ENCODE data around the gene F10. TPM values are rescaled to one million over a fixed set of nuclear protein-coding genes. Genes with fewer than 3 reads are reported as not detected.
"Not testable (repeated sequence)": the region's sequence is repeated elsewhere in the genome, so short reads cannot be mapped to it uniquely, and the experiment has no call there.

Gene F10
- polyA plus RNA-seq, 1 donor, result 17.2 TPM

DNA sequence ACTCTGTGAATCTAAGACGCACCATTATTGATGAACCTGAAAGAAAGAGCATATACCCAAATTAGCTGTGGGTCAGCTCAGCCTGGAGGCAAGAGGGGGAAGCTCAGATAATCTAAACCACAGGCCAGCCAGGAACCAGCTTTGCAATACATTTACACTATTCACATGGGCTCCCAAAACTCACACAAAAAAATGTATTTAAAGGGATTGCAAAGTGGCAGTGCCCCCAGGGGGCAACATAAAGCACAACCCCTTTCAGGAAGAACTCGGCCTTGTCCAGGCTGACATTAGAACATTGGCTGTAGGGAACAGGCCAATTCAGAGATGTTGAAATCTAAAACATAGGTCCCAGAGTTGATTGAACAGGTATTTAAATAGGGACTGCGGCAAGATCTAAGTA is 32.6 kb downstream of the F10 start:
- no peak for DNase-seq

DNA sequence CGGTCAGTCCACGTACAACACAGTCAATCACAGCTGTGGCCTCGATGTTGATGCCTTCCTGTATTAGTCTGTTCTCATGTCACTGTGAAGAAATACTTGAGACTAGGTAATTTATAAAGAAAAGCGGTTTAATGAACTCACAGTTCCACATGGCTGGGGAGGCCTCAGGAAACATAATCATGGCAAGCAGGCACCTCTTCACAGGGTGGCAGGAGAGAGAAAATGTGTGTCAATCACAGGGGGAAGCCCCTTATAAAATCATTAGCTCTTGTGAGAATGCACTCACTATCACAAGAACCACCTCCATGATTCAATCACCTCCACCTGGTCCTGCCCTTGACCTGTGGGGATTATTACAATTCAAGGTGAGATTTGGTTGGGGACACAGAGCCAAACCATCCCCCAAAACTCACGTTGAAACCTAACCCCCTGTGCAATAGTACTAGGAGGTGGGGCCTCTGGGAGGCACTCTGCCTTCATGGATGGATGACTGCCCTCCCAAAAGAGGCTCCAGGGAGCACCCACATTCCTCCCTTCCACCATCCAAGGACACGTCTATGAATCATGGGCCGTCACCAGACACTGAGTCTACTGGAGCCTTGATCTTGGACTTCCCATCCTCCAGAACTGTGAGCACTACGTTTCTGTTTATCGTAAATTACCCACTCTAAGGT is 33.5 kb downstream of the F10 start:
- DNase-seq, result no peak

DNA sequence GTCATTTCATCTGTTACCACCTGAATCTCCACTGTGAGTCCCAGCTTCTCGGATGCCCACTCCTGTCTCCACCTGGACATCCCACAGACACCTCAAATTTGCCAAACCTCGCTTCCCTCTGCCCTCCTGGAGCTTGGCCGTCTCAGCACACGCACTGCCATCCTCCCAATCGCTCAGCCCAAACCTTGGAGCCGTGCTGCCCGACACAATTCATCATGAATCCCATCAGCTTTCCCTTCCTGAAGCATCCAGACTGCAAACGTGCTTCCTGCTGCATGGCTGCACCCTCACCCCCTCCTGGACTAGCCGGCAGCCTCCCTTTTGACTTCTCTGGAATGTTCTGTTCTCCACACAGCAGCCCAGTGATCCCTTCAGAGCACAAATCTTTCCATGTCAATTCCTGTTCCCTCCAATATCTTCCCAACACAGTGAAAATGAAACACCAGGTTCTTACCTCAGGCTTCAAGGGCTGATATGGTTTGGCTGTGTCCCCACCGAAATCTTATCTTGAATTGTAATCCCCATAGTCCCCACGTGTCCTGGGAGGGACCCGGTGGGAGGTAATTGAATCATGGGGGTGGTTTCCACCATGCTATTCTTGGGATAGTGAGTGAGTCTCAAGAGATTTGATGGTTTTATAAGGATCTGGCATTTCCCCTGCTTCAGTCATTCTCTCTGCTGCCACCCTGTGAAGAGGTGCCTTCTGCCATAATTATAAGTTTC is 34.8 kb downstream of the F10 start:
- DNase-seq, result no peak

DNA sequence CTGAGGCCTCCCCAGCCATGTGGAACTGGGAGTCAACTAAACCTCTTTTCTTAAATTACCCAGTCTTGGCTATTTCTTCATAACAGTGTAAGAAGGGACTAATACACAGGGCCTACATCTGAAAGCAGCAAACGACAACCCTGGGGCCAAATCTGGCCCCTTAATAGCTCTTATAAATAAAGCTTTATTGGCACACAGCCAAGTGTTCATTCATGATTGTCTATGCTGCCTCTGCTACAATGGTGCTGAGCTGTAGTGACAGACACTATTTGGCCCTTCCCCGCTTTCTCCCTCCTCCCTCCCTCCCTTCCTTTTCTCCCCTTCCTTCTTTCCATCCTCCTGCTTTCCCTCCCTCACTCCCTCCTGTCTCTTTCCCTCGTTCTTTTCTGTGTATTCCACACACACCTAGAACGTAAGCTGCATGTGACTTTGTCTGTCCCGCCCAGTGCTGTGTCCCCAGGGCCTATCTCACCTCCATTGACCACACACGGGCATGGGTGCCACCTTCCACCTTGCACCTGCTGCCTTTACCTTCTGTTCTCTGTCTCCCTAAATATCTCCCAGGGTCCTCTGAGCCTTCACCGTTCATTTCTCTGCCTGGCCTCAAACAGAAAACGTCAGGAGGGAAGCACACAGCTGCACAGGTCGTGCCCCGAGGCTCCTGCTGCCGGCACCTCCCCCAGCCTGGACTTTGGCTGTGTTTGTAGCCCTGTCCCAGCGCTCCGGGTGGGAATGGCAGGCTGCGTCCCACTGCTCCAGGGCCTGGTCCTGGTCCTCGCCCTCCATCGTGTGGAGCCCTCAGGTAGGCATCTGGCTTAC is 35.5 kb downstream of the F10 start, which contains the start of gene PROZ:
PROZ (plus strand) TSS at position 720 of the 819 bp plus-strand sequence; CDS start at position 733, 13 bp downstream.
- DNase-seq, result no peak

DNA sequence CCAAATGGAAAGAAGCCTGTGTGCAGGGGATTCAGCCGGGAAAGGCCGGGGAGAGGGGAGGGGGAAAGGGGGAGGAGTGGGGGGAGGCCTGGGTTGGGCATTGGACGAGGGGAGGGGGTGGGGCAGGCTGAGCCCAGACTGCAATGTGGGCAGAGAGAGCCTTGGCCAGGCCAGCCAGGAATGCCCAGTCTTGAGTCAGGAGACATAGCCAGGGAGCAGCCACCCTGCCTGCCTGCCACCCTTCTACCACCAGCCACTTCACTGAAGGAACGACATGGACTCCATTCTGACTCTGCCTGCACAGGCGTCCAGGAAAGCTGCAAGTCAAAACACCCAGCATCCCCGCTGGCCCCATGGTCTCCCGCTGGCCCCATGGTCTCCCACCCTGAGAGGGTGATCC is 36.3 kb downstream of the F10 start:
- DNase-seq, result no peak

DNA sequence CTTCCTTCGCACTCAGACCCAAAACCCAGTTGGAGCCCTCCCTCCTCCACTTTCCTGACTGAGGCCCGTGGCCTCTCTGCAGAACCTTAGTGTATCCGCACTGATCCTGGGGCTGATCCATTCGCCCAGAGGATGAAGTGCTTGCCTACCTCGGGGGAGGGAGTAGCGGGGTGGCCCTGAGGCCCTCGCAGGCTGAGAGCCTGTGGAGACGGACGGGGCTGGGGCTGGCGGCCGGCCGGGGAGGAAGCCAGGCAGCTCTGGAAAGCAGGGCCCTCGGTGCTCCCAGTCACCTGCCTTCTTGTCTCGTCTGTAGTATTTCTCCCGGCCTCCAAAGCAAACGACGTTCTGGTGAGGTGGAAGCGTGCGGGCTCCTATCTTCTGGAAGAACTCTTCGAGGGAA is 37.1 kb downstream of the F10 start:
- DNase-seq, result no peak

DNA sequence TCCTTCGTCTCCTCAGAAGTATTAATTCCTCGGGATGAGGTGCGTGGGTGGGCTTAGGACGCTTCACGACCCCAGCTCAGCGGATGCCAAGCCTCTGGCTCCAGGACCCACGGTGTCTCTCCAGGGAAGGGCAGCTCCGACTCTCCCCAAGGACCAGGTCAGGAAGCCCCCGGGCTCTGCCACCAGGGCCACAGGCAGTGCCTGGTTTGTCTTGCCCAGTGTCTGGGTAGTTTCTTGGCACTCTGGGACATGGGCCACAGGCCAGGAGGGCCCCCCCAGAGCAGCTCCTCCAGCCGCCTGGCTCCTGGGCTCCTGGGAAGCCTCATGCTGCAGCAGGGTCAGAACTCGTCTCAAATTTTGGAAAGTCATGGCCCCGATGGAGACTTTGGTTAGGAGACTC is 38.4 kb downstream of the F10 start:
- no peak for DNase-seq

DNA sequence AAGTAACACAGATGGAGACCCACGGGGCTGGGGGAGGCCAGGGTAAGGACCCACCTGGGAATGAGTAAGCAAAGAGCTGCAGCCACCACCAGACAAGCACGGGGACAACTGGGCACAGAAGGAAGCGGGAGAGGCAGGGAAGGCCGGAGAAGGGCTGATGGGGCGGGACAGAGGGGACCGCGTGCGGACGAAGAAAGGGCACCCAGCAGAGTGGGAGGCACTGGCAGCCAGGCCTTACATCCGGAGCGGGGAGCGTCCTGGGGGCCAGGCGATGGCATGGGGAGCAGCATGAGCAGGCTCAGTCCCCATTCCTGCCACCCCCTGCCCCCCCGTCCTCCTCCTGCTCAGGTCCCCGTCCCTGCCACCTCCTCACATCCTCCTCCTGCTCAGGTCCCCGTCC is 38.8 kb downstream of the F10 start:
- no peak for DNase-seq

DNA sequence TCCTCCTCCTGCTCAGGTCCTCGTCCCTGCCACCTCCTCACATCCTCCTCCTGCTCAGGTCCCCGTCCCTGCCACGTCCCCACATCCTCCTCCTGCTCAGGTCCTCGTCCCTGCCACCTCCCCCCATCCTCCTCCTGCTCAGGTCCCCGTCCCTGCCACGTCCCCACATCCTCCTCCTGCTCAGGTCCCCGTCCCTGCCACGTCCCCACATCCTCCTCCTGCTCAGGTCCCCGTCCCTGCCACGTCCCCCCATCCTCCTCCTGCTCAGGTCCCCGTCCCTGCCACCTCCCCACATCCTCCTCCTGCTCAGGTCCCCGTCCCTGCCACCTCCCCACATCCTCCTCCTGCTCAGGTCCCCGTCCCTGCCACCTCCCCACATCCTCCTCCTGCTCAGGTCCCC is 39.4 kb downstream of the F10 start:
- not testable (repeated sequence) for DNase-seq

DNA sequence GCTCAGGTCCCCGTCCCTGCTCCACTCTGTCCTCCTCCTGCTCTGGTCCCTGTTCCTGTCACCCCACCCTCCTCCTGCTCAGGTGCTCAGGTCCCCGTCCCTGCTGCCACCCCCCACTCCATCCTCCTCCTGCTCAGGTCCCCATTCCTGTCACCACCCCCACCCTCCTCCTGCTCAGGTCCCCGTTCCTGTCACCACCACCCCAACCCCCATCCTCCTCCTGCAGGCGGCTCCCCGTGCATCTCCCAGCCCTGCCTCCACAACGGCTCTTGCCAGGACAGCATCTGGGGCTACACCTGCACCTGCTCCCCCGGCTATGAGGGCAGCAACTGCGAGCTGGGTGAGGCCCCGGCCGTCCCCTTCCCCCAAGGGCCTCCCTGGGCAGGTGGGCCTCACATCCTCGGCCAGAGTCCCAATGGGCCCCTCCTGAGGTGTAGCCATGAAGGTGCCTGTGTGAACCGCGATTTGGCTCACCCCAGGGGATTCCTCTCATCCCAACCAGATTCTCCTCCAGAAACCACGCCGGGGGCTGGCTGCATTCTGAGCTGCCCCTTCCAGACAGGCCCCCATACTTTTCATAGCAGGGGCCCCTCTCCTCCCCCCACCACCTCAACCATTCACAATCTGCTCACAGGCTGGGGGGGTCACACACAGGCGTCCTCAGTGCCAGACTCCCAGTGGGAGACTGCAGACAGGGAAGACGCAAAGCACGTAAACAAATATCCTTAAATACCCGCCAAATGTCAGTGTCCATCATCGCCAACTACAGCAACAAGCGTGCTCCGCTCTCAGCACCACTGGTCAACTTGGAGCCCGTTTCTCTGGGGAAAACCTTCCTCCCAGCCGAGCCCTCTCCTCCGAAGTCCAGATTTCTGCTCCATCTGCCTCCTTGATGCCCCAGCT is 40.4 kb downstream of the F10 start:
- DNase-seq, result no peak

DNA sequence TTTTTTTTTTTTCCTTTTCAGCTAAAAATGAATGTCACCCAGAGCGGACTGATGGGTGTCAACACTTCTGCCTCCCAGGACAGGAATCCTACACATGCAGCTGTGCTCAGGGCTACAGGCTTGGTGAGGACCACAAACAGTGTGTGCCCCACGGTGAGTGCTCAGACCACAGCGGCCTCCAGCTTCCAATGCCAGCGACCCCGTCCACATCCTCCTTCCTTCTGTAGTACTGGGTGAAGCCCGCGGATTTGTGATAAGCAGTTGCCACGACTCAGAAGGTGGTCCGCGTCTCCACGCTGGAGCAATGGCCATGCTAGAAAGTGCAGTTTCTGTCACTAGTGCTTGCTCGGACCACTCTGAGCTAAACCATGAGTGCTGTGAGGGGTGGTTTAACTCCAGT is 41.9 kb downstream of the F10 start:
- no peak for DNase-seq

DNA sequence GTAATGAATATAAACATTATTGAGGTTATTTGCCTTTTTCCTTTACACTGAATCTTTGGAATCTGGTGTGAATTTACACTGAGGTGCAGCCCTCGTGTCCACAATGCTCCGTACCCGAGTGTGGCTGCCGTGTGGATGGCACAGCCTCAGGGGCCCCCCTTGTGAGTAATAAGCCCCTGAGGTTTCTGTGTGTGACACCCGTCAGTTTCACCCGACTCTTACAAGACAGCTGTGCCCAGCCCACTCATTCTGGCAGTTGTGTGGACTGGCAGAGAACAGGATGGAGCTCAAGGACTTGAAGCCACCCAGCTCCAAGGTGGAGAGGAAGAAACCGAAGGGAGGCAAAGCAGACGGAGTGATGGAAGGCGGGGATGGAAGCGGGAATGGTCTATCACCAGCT is 43.7 kb downstream of the F10 start:
- DNase-seq, result no peak

DNA sequence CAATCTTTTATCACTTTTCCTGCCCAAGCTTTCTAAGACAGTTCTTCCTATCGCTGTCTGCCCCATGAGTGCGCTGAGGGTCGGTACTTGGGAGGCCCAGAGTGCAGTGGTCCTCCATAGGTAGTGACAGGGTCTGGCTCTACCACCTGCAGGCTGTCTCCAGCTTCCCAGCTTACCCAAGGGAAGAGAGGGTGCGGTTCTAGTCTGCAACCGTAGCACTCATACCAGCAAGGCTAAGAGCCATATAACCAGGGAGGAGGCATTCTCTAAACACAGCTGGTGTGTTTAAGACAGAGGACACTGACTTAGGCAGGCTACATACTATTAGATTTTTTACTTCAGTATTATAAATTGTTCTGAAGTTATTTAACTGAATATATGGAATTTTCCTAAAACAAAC is 44.1 kb downstream of the F10 start:
- no peak for DNase-seq

DNA sequence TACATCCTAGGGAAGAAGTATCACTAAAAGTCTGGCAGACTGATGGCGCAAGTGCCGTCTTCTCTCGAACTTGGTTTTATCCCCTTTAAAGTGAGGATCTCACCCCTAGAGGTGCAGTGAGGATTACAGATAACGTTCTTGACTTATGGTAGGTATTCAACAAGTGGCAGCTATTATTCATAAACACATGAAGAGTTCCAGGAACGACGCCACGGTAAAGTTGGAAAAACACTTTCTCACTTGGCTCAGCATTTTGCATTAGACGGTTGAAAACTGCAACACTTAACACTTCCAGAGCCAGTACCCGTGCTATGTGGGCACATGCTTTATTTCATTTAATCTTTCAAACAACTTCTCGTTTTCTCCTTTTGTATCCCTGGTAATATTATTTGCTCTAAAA is 44.6 kb downstream of the F10 start:
- DNase-seq, result no peak

DNA sequence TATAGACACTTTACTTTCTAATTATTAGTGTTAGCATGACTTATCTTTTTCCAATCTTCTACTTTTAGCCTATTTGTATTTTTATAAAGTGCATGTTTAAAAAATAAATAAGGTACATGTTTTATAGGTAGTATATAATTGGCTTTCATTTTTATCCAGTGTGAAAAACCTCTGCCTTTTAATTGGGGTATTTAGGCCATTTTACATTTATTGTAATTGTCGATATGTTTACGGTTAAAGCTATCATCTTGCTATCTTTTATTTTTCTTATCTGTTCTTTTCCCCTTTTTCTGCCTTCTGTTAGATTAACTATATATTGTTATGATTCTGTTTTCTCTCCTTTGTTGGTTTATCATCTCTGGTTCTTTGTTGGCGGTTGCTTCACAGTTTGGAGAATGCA is 45.0 kb downstream of the F10 start:
- DNase-seq, result no peak

DNA sequence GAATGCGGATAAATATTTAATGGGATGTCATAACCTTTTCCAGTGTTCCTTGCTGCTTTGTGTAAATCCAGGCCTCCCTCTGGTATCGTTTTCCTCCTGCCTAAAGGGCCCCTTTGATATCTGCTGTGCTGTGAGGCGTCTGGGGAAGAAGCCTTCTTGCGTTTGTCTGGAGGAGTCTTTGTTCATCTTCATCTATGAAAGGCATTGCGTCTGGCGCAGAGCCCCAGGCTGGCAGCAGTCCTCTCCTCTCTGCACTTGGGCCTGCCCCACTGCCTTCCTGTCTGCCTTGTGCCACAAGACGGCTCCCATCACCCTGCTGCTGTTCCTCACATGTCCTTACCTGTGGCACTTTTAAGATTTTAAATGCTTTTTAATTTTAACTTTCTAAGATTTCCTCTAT is 45.6 kb downstream of the F10 start:
- no peak for DNase-seq

DNA sequence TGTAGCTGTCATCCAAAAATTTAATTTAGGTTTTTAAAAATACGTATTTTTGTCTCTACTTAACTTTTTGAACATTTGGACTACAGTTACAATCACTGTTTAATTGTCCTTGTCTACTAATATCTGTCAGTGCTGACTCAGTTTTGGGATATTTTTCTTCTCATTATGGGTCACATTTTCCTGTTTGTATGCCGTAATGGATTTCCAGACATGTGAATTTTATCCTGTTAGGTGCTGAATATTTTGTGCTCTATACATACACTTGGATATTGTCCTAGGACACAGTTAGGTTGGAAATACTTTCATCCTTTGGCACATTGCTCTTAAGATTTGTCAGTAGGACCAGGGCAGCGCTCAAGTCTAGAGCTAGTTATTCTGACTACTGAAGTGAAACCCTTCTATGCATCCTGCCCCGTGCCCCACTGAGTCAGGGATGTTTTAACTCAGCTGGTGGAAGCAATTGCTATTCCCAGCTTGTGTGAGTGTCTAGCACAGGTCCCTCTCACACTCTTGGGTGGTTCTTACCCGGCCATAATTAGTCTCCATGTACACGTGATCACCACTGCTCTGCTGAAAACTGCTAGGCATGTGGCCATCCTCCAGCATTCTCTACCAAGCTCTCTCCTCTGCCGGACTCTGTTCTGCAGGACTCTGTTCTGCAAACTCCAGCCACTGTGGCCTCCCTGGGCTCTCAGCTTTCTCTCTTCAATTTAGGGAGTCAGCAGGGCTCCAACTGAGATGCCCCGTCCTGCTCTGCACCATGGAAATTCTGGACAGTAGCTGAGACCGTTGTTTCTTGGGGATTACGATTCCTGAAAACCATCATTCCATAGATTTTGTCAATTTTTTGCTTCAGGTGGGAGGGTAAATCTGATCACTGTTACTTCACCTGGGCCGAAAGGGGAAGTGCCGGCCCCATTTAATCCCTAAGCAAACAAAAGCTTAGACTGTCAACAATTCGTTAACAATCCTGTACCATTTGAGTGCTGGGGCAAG is 47.0 kb downstream of the F10 start:
- DNase-seq, result no peak

DNA sequence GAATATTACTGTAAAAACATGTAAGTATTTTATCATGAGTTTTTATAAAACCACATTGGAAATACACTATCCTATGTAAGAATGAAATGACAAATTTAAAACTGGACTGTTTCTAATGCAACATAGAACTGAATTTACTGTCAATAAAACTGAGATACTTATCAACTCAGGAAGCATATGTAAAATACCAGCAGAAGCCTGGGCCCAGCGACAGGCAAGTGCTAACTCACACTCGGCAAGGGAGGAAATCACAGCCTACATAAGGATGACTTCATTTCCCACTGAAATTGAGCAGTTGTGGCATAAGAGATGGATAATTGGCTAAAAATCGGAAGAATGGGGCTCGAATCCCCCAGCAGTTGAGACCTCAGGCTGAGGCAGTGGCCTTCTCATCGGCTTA is 47.9 kb downstream of the F10 start:
- no peak for DNase-seq

DNA sequence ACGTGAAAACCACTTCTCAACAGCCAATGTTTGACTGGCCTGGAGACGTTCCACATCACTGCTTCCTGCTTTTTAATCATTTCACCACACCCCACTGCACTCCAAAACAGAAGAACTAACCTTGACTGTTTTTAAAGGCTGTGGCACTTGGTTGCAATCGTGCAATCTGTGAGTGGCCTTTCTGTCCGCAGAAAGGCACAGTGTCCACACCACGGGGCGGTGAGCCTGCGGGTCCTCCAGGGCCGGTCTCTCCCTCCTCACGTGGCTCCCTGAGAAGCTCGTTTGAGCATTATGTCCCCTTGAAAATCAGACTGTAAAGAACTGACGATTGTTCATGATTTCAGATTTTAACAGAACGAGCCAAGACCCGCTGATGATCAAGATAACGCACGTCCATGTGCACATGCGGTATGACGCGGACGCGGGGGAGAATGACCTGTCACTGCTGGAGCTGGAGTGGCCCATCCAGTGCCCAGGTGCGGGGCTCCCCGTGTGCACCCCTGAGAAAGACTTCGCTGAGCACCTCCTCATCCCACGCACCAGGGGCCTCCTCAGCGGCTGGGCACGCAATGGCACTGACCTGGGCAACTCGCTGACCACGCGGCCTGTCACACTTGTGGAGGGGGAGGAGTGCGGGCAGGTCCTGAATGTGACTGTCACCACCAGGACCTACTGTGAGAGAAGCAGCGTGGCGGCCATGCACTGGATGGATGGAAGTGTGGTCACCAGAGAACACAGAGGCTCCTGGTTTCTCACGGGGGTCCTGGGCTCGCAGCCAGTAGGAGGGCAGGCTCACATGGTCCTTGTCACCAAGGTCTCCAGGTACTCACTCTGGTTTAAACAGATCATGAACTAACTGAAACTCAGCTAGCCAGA is 48.9 kb downstream of the F10 start:
- DNase-seq, result no peak

DNA sequence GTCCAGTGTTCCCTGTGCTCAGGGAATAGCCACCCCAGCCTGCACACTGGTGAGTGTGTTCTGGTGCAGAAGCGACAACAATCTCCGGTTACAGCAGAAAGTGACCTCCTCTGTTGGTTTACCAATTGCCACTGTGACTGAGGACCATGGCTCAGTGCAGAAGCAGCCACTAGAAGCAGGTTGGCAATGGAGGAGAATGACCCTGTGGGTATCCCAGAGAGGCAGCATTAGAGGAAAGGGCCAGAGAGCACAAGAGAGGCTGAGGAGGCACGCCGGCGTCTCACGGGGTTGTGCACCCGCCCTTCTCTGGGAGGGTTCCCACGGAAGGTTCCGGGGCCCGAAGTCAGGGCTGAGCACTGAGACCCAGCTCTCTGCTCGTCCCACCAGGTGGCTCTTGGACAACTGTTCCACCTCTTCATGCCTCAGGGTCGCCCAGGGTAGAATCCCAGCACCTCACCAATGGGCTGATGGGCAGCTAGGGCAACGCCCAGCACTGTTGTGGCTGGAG is 49.9 kb downstream of the F10 start:
- no peak for DNase-seq
